ENCODE data around the gene PLXNA2.

DNA sequence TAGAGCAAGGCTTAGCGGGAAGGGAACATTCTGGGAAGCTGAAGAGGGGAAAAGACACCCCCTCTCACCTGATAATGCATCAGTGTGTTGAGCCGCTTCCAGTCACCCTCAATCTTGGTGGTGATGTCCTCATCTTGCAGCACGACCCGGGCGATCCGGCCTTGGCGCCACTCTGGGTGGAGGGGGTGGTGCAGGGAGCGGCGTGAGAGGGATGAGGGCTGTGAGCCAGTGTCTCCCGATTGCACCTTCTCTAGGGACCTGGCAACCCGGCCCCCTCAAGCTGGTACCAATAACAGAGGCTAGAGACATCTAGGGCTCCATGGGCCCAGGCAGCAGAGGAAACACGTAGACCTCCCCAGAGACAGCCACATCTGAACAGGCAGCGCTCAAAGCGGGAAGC is 205.9 kb downstream of the PLXNA2 start:
- TF ChIP-seq, protein P1, sequence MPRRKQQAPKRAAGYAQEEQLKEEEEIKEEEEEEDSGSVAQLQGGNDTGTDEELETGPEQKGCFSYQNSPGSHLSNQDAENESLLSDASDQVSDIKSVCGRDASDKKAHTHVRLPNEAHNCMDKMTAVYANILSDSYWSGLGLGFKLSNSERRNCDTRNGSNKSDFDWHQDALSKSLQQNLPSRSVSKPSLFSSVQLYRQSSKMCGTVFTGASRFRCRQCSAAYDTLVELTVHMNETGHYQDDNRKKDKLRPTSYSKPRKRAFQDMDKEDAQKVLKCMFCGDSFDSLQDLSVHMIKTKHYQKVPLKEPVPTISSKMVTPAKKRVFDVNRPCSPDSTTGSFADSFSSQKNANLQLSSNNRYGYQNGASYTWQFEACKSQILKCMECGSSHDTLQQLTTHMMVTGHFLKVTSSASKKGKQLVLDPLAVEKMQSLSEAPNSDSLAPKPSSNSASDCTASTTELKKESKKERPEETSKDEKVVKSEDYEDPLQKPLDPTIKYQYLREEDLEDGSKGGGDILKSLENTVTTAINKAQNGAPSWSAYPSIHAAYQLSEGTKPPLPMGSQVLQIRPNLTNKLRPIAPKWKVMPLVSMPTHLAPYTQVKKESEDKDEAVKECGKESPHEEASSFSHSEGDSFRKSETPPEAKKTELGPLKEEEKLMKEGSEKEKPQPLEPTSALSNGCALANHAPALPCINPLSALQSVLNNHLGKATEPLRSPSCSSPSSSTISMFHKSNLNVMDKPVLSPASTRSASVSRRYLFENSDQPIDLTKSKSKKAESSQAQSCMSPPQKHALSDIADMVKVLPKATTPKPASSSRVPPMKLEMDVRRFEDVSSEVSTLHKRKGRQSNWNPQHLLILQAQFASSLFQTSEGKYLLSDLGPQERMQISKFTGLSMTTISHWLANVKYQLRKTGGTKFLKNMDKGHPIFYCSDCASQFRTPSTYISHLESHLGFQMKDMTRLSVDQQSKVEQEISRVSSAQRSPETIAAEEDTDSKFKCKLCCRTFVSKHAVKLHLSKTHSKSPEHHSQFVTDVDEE (CRISPR knock-in tag; IDR thresholded peaks at IDR 0.05): no peak
- TF ChIP-seq, protein P2, sequence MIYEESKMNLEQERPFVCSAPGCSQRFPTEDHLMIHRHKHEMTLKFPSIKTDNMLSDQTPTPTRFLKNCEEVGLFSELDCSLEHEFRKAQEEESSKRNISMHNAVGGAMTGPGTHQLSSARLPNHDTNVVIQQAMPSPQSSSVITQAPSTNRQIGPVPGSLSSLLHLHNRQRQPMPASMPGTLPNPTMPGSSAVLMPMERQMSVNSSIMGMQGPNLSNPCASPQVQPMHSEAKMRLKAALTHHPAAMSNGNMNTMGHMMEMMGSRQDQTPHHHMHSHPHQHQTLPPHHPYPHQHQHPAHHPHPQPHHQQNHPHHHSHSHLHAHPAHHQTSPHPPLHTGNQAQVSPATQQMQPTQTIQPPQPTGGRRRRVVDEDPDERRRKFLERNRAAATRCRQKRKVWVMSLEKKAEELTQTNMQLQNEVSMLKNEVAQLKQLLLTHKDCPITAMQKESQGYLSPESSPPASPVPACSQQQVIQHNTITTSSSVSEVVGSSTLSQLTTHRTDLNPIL (CRISPR knock-in tag; IDR thresholded peaks at IDR 0.05; ENCODE audit: low read depth): no peak
- TF ChIP-seq BACH2 (CRISPR knock-in tag; IDR thresholded peaks at IDR 0.05; ENCODE audit: borderline replicate concordance) (no peak), RARB (CRISPR knock-in tag; IDR thresholded peaks at IDR 0.05) (no peak), ZFP3 (CRISPR knock-in tag; IDR thresholded peaks at IDR 0.05) (no peak), ESRRG (CRISPR knock-in tag; IDR thresholded peaks at IDR 0.05) (no peak), OSR1 (CRISPR knock-in tag; IDR thresholded peaks at IDR 0.05) (no peak), PPARA (CRISPR knock-in tag; IDR thresholded peaks at IDR 0.05; ENCODE audit: borderline replicate concordance) (no peak), ARNTL (CRISPR knock-in tag; IDR thresholded peaks at IDR 0.05; ENCODE audit: borderline replicate concordance, low read depth) (no peak), ZNF565 (CRISPR knock-in tag; conservative IDR thresholded peaks at IDR 0.05; ENCODE audit: low read depth) (no peak), TCF4 (CRISPR knock-in tag; IDR thresholded peaks at IDR 0.05; ENCODE audit: borderline replicate concordance) (no peak)
